GM20000 (cell line): ENCODE results near the gene KRTAP6-1.

Experiments used
- DNase-seq: peaks from one replicate; pipeline ENCODE4 v3.0.0; 2012; ENCODE audit warnings: low spot score
- TF ChIP-seq, protein P1 (sequence below): IDR thresholded peaks from 2 replicates; pipeline ENCODE4 v1.5.1; 2012; ENCODE audit warnings: mild to moderate bottlenecking, control low read depth; ENCODE audit errors: extremely low read depth, missing control alignments

Gene KRTAP6-1

DNA sequence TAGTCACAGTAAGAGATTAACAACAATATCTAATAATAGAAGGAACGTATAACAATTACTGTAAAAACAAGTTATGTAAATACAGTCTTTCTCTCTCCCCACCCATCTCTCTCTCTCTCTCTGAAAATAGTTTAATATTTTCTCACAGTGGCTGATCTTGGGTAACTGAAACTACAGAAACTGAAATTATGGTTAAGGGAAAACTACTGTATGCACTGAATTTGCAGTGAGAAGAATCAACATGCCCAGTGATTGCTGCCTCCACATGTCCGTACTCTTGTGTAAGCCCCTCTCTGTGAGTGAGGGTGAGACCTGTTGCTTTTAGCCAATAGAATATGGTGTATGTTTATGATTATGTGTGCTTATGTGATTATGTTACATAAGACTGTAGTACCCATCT lies 1.6 kb downstream of the KRTAP6-1 start:
- TF ChIP-seq, protein P1, sequence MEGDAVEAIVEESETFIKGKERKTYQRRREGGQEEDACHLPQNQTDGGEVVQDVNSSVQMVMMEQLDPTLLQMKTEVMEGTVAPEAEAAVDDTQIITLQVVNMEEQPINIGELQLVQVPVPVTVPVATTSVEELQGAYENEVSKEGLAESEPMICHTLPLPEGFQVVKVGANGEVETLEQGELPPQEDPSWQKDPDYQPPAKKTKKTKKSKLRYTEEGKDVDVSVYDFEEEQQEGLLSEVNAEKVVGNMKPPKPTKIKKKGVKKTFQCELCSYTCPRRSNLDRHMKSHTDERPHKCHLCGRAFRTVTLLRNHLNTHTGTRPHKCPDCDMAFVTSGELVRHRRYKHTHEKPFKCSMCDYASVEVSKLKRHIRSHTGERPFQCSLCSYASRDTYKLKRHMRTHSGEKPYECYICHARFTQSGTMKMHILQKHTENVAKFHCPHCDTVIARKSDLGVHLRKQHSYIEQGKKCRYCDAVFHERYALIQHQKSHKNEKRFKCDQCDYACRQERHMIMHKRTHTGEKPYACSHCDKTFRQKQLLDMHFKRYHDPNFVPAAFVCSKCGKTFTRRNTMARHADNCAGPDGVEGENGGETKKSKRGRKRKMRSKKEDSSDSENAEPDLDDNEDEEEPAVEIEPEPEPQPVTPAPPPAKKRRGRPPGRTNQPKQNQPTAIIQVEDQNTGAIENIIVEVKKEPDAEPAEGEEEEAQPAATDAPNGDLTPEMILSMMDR: no peak
- no peak for DNase-seq

GRCh38 chr21:30605968-30606367 lies 7.8 kb downstream of the KRTAP6-1 start:
- DNase-seq: no peak
- TF ChIP-seq, protein P1: no peak

DNA sequence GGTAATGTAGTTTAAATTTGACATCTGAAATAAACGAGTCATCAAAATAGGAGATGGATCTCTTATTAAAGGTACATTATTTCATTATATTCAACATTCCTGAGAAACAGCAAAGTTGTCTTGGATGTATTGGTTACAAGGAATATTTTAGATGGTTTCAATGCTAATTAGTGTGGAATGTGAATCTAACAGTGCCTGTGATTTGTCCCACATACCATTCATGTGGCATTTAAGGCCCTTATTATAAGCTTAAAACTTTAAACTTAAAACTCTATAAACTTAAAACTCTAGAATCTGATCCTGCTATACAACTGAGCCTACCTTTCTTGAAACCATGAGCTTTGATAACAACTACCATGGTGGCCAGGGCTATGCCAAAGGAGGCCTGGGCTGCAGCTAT lies 12.9 kb downstream of the KRTAP6-1 start, which contains the start of gene KRTAP22-1:
Gene KRTAP22-1 (plus strand): TSS at position 301 of the 400 bp plus-strand sequence.
- TF ChIP-seq, protein P1: no peak
- no peak for DNase-seq

DNA sequence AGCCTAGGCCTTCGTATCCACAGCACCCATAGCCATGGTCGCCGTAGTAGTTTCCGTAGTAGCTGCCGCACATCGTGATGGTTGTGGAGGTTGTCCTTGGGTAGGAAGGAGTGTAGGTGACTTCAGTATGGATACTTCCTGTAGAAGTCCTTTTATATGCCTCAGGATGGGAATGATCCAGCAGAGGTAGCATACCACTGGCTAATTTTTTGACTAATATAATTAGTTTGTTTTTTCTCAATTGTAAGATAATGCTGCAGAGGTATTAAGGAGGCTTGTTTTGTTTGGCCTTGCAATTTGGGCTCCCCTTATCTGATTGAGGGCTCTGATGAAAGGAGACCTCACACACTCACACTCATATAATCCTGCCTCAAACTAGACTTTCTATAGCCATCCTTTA lies 14.9 kb downstream of the KRTAP6-1 start, which contains the start of gene KRTAP6-2:
Gene KRTAP6-2 (minus strand): TSS at position 101 of the 400 bp plus-strand sequence. CDS start 28 bp downstream, at position 73.
- TF ChIP-seq, protein P1: no peak
- no peak for DNase-seq

DNA sequence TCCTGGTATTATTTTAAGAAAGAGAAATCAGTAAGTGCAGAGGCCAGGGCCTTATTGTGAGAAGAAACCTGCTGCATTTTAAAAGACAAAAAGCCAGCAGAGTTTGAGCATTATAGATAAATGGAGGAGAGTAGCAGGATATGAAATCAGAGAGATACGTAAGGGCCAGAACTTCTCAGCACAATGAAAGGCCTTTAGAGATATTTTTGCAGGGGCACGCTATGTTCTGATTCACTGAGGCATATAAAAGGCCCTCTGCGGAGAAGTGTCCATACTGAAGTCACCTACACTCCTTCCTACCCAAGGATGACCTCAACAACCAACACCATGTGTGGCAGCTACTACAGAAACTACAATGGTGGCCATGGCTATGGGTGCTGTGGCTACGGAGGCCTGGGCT lies 21.6 kb downstream of the KRTAP6-1 start, which contains the start of gene KRTAP6-3:
Gene KRTAP6-3 (plus strand): TSS at position 301 of the 400 bp plus-strand sequence. CDS start 6 bp downstream, at position 307.
- TF ChIP-seq, protein P1: no peak
- no peak for DNase-seq

DNA sequence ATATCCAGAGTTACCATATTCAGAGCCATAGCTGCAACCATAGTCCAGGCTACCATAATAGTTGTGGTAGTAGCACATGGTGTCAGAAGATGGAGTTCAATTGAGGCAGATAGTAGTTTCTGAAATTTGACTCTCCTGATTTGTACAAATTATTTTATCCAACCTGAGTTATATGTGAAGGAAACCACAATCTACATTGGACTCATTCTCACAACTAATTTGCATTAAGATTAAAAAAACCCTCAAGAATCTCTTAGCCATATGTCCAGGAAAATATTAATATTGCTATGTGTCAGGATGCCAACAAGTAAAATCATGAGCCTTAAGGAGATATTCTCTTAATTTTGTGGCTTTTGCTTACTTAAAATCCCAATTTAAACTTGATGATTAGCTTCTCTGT lies 23.4 kb downstream of the KRTAP6-1 start, which contains the start of gene KRTAP22-2:
Gene KRTAP22-2 (minus strand): TSS at position 101 of the 400 bp plus-strand sequence.
- TF ChIP-seq, protein P1: no peak
- no peak for DNase-seq

DNA sequence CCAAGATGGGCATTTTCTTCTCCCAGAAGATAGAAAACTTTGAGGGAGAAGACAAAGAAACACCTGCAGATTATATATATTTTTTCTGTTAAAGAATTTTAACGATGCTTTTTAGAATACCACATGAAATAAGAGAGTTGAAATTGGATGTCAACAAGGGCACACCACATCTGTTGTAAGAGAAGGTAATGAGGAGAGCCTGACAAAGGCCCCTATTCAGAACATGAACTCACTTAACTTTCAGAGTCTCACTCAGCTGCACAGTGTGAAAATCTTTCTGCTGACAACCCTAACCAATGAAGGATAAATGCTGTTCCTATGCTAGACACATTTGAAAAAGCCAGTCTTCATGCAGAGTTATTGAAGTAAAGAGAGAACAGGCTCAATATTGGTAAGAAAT lies 30.9 kb downstream of the KRTAP6-1 start:
- TF ChIP-seq, protein P1: no peak
- no peak for DNase-seq
